Erythroblast (primary cell): Measurements from ENCODE around the gene LSM14A.

Experiments
- DNase-seq, 2 experiments: peaks; one replicate each; lab custom pipeline; 2025; lab: John Stamatoyannopoulos, UW
- GATA1 ChIP-seq: IDR thresholded peaks from 2 replicates; pipeline ENCODE4 v1.6.1; 2011; ENCODE audit warnings: low read depth, mild to moderate bottlenecking, control low read depth, low read length, moderate library complexity
- POLR2A ChIP-seq: IDR thresholded peaks from 2 replicates; pipeline ENCODE4 v1.6.1; 2011; ENCODE audit warnings: mild to moderate bottlenecking, low read length

The LSM14A gene

GRCh38 chr19:34256835-34257558, 84.7 kb downstream of the LSM14A start:
- no peak for DNase-seq
- no peak for TF ChIP-seq POLR2A
- TF ChIP-seq GATA1, result no peak

GRCh38 chr19:34257559-34257924, 85.2 kb downstream of the LSM14A start:
- TF ChIP-seq GATA1, result no peak
- TF ChIP-seq POLR2A, result no peak
- no peak for DNase-seq

- DNase-seq, result no peak
- no peak for TF ChIP-seq GATA1
- no peak for TF ChIP-seq POLR2A
These were observed 87.2 kb downstream of the LSM14A start for GRCh38 chr19:34259367-34260095.

- TF ChIP-seq GATA1 (no peak), POLR2A (no peak)
- no peak for DNase-seq
These were observed 88.5 kb downstream of the LSM14A start for GRCh38 chr19:34260771-34261173.

GRCh38 chr19:34261334-34262109, 89.2 kb downstream of the LSM14A start:
- DNase-seq, result no peak
- TF ChIP-seq GATA1 (no peak), POLR2A (no peak)

- TF ChIP-seq POLR2A (no peak), GATA1 (no peak)
These were observed 91.5 kb downstream of the LSM14A start for GRCh38 chr19:34263745-34264237.

GRCh38 chr19:34265221-34265650, 92.9 kb downstream of the LSM14A start:
- no peak for DNase-seq
- no peak for TF ChIP-seq GATA1
- TF ChIP-seq POLR2A, result no peak

More at GRCh38 chr19:34263745-34264237, 91.5 kb downstream of the LSM14A start:
- no peak for DNase-seq

- DNase-seq, result no peak
- TF ChIP-seq GATA1 (no peak), POLR2A (no peak)
These were observed 96.8 kb downstream of the LSM14A start for GRCh38 chr19:34269081-34269480.

GRCh38 chr19:34269489-34269888, 97.2 kb downstream of the LSM14A start:
- TF ChIP-seq GATA1 (no peak), POLR2A (no peak)
- DNase-seq, result no peak

GRCh38 chr19:34269968-34270621, 97.8 kb downstream of the LSM14A start:
- DNase-seq, result peak in 1 of 2 experiments; percentile 43
- TF ChIP-seq POLR2A, result no peak

GRCh38 chr19:34273121-34273520, 100.8 kb downstream of the LSM14A start:
- TF ChIP-seq POLR2A (no peak), GATA1 (no peak)
- DNase-seq, result no peak

- DNase-seq, result no peak
- TF ChIP-seq POLR2A (no peak), GATA1 (no peak)
These were observed 102.1 kb downstream of the LSM14A start for GRCh38 chr19:34274284-34274826.
